GM21576 (cell line): Measurements from ENCODE around the gene TFB2M.
A peak's percentile ranks its signal among the peaks of the same experiment; 100 is the strongest.

Experiments
- ATAC-seq: cut with Tn5 transposase; IDR thresholded peaks from one replicate; pipeline ENCODE4 v1.9.1; 2021; ENCODE audit warnings: mild to moderate bottlenecking, moderate library complexity; ENCODE audit not compliant: unreplicated experiment

Gene TFB2M

DNA sequence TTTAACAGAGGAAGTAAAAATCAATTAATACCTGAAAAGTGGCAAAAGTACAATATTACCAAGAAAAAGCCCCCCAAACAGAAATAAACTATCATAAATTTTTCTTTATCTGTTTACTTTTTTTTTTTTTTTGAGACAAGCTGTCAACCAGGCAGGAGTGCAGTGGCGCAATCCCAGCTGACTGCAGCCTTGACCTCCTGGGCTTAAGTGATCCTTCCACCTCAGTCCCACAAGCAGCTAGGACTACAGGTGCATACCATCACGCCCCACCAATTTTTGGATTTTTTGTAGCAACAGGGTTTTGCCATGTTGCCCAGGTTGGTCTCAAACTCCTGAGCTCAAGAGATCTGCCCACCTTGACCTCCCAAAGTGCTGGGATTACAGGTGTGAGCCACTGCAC, 8.0 kb downstream of the TFB2M start:
- no peak for ATAC-seq

- no peak for ATAC-seq
These were observed 11.9 kb downstream of the TFB2M start for GRCh38 chr1:246554201-246554600.

DNA sequence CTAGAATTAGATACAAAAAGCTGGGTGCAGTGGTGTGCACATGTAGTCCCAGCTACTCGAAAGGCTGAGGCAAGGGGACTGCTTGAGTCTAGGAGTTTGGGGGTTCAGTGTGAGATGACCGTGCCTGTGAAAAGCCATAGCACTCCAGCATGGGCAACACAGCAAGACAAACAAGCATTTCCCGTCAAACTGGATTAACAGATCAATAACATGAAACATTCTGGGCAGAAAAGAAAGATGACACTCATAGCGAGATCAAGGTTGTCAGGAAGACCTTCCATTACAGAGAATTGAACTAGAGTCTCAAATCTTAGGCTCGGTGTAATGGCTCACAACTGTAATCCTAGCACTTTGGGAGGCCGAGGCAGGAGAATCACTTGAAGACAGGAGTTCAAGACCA, 14.0 kb downstream of the TFB2M start:
- ATAC-seq, result no peak

DNA sequence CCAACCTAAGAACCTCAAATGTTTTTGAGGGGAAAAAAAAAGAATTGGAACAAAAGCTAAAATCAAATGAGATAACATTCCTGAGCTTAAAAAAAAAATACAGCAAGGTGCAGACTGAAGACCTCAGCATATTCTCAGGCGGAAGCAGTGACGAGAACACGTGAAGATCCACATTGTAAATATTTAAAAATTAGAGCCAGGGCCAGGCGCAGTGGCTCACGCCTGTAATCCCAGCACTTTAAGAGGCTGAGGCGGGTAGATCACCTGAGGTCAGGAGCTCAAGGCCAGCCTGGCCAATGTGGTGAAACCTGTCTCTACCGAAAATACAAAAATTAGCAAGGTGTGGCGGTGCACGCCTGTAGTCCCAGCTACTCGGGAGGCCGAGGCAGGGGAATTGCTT, 15.7 kb downstream of the TFB2M start:
- ATAC-seq, result no peak

GRCh38 chr1:246549665-246550064, 16.4 kb downstream of the TFB2M start:
- ATAC-seq, result no peak

DNA sequence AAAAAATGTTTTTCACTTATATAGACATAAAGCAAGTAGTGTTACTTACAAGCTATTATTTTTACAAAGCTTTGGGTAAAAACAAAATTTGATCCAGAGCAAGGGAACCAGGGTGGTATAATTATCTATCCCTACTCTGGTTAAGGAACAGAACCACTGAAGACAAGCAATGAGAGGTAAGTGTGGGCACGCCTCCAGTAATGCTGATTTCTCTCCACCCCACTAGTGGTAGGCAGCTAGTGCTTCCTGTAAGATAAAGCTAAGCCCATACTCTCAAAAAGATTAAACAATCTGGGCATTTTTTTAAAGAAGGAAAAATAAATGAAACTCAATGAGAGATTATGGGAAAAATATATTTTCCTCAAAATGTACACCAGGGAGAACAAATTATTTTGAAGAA, 22.1 kb downstream of the TFB2M start:
- ATAC-seq, result no peak

GRCh38 chr1:246540738-246541491, 25.1 kb downstream of the TFB2M start:
- ATAC-seq, result no peak

GRCh38 chr1:246537887-246538286, 28.2 kb downstream of the TFB2M start:
- no peak for ATAC-seq

DNA sequence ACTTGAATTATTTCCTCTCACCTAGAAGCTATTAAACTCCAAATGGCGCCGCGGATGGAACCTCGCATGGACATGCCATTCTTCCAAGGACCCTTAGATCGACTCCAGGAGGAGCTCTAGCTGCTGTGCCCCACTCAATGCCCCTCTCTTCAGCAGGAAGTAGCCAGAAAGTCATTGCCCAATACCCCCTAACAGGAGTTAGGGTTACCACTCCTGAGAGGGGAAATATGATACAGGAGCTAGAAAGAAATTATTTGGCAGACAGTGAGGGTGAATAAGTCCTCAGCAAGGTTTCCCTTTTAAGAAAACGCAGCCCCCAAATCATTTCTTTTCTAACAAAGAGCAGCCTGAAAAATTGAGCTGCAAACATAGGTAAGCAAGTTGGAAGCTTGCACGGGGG, 28.6 kb downstream of the TFB2M start:
- no peak for ATAC-seq

- no peak for ATAC-seq
These were observed 31.9 kb downstream of the TFB2M start for GRCh38 chr1:246534114-246534513.

GRCh38 chr1:246533371-246533905, 32.6 kb downstream of the TFB2M start:
- no peak for ATAC-seq

DNA sequence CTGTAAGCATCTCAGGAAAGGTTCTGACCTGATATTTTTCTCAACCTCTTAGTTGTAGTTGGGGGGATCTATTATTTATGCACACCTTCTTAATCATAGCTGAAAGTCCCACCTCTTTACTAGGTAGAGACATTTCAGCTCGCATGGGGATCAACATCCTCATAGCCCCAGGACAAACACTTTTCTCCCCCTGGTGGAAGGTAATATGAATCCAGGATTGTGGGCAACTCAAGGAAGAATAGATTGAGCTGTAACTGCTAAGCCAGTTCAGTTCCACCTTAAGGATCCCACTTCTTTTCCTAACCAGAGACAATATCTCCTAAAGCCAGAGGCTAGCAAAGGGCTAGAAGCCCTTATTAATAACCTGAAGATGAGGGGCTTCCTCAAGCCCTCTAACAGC, 33.5 kb downstream of the TFB2M start:
- ATAC-seq, result no peak

DNA sequence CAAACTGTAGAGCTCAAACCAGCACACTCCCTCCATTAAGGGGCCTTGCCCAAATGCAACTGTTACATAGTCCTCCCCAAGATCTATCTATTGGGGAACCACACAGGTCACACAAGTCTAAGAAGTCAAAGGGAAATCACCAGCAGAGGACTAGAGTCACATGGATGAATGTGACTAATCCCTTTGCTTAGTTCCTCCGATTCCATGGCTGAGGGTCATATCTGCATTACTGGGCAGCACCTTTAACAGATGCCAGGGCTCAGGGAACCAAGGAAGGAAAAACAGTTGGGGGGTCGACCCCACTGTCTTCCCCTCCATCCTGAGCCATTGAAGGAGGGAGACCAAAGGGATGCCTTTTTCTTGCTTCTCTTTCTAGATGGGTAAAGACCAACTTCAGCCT, 35.6 kb downstream of the TFB2M start:
- ATAC-seq, result no peak

- no peak for ATAC-seq
These were observed 36.9 kb downstream of the TFB2M start for GRCh38 chr1:246528933-246529731.

DNA sequence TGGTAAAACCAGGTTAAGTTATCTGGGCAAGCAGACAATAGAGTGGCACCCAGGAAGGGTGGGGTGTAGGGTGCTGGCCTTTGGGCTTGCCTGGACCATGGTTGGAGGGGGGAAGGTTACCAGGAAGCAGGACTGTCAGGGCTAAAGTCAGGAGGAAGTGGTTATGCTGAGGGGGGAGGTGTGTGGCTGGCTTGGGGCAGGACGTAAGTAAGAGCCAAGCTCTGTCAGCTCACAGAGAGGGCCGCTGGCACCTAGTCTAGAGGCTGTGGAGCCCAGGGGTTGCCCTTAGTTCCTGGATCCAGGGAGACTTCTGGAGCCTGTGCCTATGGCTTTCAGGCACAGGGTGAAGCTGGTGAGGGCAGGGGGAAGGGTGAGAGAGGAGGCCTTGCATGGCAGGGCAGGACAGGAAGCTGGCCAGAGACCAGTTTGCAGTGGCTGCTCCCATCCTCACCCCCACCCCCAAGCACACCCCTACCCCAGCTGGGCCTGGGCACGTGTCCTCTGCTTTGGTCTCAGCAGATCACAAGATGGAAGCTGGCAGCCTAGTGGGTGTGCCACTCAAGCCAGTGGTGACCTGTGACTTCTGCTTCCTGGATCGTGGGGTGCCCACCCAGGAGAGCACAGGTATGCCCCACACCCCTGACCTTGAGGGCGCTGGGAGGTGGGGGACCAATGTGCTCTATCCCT, 38.5 kb downstream of the TFB2M start:
- ATAC-seq, result peak; percentile 64

DNA sequence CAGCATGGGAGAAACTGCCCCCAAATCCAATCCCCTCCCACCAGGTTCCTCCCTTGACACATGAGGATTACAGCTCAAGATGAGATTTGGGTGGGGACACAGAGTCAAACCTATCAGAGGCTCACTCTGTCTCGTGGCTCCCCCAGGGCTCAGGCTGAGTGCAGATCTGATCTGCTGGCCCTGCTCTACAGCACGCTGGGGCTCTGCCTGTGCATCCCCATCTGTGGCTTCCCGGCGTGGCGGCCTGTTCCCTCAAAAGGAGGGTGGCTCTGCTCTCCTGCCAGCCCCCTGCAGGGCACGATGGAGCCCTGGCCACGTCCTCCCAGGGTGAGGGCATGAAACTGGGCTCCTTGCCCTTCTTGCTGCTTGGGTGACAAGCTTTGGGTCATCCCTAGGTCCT, 39.1 kb downstream of the TFB2M start:
- ATAC-seq, result no peak

- no peak for ATAC-seq
These were observed 39.7 kb downstream of the TFB2M start for GRCh38 chr1:246526380-246526779.

DNA sequence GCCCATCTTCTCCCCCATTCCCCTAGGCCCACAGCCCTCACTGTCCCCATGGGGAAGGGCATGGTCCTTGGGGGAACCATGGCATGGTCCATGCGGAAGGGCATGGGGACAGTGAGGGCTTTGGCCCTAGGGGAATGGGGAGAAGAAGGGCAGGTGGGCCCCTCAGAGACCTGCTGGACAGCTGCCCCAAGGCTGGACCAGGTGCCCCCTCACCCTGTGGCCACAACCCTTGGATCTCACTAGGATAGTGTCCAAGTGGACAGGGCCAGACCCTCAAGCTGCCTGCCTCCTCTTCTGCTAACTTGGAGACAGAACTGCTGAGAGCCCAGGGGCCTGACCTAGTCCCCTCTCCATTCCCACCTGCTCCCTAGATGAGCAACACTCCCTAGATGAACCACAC, 46.5 kb downstream of the TFB2M start:
- no peak for ATAC-seq

- no peak for ATAC-seq
These were observed 47.4 kb downstream of the TFB2M start for GRCh38 chr1:246518456-246519205.

GRCh38 chr1:246517391-246517790, 48.7 kb downstream of the TFB2M start:
- no peak for ATAC-seq

DNA sequence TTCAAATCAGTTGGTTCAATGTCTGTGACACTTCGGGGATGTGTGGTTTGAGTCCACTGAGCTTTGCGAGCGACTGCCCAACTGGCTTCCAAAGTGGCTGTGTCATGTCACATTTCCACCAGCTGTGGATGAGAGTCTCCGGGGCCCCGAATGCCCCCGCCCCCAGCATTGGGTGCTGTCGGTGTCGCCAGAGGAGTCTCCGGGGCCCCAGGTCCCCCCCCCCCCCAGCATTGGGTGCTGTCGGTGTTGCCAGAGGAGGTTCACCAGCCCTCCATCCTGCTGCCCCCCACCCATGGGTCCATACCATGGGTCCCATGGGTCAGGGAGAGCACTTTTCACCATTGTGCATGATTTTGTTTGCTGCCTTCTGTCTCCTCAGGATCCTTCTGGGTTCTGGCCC, 49.9 kb downstream of the TFB2M start:
- no peak for ATAC-seq
